Hindlimb muscle (tissue), 1 donor: ENCODE data around the gene FES. TPM values are rescaled to one million over a fixed set of nuclear protein-coding genes. Genes with fewer than 3 reads are reported as not detected.
"Not testable (repeated sequence)": the region's sequence is repeated elsewhere in the genome, so short reads cannot be mapped to it uniquely, and the experiment has no call there.

ENCODE experiments used
- DNase-seq: peaks from one replicate; pipeline ENCODE4 v3.0.0-alpha.2; 2013
- polyA plus RNA-seq: library from polyadenylated mRNA; unstranded; fragments of 120-200 nt; gene quantifications from one replicate; pipeline ENCODE4 v1.2.1, GENCODE V29; 2013; ENCODE audit not compliant: insufficient read length

FES gene
- polyA plus RNA-seq, 1 donor = 16.4 TPM

DNA sequence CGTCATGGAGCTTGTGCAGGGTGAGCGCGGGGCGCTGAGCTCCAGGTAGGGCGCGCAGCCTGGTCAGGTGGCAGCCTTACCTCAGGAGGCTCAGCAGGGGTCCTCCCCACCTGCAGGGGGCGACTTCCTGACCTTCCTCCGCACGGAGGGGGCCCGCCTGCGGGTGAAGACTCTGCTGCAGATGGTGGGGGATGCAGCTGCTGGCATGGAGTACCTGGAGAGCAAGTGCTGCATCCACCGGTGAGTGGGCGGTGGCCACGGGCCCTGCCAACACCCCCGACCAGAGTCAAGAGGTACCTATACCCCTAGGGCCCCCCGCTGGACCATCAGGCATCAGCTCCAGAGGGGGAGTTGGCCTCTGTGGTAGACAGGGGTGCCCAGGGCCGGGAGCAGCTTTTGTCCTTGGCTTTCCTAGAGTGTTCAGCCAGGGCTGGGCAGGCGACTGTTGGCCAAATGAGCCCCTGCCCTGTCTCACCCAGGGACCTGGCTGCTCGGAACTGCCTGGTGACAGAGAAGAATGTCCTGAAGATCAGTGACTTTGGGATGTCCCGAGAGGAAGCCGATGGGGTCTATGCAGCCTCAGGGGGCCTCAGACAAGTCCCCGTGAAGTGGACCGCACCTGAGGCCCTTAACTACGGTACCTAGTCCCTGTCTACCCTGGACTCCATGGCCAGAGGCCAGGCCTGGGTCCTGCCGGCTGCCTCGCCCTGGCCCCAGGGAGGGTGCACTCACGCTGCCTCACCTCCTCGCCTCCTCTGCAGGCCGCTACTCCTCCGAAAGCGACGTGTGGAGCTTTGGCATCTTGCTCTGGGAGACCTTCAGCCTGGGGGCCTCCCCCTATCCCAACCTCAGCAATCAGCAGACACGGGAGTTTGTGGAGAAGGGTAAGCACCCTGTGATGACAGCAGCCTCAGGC lies 9.1 kb downstream of the FES start:
- no peak for DNase-seq

DNA sequence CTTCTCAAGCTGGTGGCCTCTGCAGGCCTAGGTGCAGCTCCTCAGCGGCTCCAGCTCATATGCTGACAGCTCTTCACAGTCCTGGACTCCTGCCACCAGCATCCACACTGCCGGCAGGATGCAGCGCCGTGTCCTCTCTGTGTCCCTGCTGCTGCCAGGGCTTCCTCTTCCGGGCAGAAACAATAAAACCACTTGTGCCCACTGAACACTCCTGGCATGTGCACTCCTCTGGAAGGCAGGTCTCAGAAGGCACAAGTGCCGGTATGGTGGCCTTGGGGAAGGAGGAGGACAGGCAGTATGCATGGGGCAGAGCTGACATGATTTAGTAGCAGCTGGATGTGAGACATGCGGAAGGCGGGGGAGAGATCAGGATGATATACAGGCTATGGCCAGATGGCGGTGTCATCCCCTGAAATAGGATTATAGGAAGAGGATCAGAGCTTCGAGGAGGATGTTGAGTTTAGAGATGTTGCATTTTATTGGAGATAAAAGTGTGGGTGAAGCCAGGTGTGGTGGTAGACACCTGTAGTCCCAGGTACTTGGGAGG lies 11.3 kb downstream of the FES start:
- DNase-seq = no peak

DNA sequence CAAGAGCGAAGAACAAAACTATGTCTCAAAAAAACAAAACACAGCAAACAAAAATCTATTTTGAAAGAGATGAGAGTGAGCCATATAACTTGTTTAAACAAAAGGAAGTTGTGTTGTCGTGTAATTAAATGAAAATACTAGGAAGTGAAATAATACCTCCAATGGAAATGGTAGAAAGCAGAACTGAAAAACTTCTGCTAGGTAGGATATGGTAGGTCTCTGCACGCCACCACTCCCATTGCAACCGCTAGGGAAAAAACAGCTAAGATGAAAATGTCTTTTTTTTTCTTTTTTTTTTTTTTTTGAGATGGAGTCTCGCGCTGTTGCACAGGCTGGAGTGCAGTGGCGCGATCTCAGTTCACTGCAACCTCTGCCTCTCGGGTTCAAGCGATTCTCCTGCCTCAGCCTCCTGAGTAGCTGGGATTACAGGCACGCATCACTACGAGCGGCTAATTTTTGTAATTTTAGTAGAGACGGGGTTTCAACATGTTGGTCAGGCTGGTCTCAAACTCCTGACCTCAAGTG lies 12.9 kb downstream of the FES start:
- DNase-seq = not testable (repeated sequence)

- DNase-seq = no peak
Measured at GRCh38 chr15:90901175-90902039, 17.1 kb downstream of the FES start.

- peak; percentile 86 for DNase-seq
Measured at GRCh38 chr15:90902040-90902839, 17.9 kb downstream of the FES start.

DNA sequence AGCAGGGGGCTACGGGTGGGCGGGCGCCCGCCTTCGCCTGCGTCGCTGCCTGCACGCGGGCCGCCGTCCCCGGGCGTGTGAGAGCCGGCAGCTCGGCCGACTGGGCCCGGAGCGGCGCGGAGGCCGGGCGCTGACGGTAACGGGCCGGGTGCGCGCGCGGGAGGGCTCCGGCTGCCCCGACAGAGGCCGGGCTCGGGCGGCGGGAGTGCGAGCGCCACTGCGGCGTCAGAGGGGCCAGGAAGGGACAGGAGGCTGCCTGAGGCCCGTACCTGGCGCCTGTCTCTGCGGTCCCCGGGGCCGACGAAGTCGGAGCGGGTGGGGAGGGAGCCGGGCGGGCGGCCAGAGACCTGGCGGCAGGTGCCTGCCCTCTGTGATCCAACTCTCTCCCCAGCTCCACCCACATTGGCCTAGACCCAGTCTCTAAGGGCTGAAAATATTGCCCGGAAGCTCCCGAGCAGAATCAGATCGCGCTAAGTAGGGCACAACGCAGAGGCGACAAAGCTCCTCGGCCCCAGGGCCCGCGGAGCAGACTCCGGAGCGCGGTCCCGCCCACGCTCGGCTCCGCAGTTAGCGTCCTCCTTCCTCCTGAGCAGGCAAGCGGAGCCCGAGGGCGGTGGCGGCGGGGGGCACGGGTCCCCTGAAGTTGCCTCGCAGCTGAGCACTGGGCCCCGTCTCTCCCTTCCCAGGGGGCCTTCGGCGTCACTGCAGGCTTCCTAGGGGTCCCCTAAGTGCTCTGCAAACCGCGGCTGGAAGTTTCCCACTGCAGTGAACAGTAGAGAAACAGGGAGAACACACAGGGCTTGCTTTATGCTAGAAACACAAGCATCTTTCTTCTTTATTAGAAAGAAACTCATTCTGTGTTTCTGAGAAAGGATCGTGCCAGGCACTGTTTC lies 18.8 kb downstream of the FES start, which contains the start of gene MAN2A2:
MAN2A2 (plus strand) TSS at position 463 of the 893 bp plus-strand sequence. CDS start 906 bp downstream, outside the sequence.
- peak; percentile 51 for DNase-seq

GRCh38 chr15:90903733-90904536 lies 19.6 kb downstream of the FES start:
- no peak for DNase-seq

- no peak for DNase-seq
Measured at GRCh38 chr15:90904746-90905145, 20.4 kb downstream of the FES start.

- no peak for DNase-seq
Measured at GRCh38 chr15:90905306-90906180, 21.2 kb downstream of the FES start.

DNA sequence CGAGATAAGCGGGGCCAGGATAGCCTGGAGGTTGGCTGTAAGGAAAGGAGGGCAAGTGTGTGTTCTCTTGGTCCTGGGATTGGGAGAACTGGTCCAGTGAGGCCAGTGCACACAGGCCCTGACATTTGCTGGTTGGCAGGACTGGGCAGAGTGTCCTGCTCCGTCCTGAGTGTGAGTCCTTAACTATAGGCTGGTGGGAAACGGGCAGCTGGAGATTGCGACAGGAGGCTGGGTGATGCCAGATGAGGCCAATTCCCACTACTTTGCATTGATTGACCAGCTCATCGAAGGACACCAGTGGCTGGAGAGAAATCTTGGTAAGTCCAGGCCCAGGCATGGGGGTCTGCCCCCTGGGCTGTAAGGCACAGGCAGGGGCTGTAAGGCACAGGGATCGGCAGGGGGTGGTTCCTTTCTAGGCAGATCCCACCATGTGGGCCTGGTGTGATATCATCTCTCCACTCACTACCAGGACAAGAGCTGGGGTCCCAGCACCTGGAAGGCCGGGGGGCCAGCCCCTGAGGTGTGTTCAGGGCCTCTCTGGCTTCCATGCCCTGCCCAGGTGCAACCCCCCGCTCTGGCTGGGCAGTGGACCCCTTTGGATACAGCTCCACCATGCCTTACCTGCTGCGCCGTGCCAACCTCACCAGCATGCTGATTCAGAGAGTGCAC lies 22.0 kb downstream of the FES start:
- DNase-seq = no peak

DNA sequence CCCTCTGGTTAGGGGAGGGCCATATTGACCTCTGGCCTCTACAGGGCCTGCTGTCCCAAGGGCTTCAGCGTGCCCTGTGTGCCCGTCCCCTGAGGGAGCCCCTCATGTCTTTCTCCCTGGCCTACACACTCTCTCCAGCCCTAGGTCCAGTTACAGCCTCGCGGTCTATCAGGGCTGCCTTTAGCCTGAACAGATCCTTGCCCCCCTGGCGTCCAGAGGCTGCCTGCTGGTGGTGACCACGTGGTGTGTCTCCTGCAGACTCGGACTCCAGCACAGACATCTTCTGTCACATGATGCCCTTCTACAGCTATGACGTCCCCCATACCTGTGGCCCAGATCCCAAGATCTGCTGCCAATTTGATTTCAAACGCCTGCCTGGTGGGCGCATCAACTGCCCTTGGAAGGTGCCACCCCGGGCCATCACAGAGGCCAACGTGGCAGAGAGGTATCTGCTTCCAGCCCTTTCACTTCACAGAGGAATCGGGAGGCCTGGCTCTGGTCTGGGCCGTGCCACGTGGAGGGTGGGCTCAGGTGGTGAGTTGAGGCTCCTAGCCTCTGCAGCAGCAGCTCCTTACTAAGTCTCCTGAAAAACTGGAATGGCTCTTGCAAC lies 22.9 kb downstream of the FES start:
- DNase-seq = no peak

DNA sequence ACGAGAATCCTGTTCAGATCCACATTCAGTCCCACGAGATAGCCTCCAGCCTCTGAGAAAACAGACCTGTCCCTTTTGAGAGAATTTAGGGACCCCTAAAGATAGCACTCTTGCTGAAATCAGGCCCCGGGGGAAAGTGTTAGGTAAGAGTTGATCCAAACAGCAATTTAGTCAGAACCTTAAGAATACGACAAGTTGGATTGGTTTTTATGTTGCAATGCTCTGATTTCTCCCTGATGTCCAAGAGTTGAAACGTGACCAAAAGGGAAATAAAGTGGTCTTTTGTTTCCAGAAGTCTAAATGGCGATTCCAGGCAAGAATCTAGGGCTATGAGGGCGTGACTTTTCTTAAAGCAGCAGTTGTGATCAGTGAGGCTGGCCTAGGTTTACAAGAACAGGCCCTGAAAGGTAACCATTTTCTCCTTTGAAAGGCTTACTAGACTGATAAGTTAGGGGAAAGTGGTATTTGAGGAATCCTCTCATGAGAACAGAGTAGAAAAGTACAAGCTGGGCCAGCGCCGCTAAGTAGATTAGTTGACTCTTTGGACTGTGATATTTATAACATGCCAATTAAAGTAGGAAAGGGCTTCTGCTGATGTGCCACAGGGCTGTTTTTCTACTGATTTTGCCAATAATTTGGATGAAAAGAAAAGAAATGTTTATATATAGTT lies 23.7 kb downstream of the FES start:
- no peak for DNase-seq

DNA sequence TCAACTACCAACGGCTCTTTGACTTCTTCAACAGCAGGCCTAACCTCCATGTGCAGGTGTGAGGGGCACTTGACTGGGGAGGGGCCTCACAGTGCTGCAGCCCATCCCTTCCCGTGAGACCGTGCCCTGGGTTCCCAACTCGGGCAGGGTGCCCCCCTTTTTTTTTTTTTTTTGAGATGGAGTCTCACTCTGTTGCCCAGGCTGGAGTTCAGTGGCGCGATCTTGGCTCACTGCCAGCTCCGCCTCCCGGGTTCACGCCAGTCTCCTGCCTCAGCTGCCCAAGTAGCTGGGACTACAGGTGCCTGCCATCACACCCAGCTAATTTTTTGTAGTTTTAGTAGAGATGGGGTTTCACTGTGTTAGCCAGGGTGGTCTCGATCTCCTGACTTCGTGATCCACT lies 25.1 kb downstream of the FES start:
- not testable (repeated sequence) for DNase-seq

DNA sequence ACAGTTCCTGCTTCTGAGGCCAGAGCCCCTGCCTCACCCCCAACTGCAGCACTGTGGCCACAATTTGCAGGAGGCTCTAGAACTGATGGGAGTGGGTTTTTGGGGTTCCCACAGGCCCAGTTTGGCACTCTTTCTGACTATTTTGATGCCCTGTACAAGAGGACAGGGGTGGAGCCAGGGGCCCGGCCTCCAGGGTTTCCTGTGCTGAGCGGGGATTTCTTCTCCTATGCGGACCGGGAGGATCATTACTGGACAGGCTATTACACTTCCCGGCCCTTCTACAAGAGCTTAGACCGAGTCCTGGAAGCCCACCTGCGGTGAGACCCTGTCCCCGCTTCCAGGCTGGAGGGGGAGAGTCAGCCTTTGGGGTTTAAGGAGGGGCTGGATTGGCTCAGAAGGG lies 25.7 kb downstream of the FES start:
- DNase-seq = no peak

DNA sequence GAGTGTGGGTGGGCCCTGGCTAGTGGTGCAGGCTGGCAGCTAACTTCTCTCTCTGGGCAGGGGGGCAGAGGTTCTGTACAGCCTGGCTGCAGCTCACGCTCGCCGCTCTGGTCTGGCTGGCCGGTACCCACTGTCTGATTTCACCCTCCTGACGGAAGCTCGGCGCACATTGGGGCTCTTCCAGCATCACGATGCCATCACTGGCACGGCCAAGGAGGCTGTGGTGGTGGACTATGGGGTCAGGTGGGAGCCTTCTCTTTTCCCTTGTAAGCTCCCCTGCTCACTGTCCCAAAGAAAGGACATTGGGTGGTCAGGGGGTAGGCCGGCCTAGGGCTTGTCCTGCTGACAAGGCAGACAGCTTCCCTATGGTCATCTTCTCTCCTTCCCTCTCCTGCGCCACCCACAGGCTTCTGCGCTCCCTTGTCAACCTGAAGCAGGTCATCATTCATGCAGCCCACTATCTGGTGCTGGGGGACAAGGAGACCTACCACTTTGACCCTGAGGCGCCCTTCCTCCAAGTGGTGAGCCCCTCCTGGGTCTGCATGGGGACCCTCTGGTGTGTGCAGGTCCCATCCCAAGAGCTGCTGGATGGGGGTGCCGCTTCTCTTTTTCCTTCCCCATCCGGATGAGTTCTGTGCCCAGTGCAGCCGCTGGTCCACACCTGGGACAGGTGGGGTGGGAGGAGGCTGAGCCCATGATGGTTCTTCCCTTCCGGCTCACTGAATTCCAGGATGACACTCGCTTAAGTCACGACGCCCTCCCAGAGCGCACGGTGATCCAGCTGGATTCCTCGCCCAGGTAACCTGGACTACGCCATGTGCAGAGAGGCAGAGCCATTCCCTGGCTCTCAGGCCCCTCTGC lies 26.4 kb downstream of the FES start:
- DNase-seq = no peak

GRCh38 chr15:90911302-90911623 lies 27.0 kb downstream of the FES start:
- DNase-seq = no peak
